GM12865 (cell line): ENCODE measurements around the gene CHST13.
"Not testable (repeated sequence)": the region's sequence is repeated elsewhere in the genome, so short reads cannot be mapped to it uniquely, and the experiment has no call there.

ENCODE experiments used
- DNase-seq: peaks from one replicate; pipeline ENCODE4 v3.0.0; 2010; ENCODE audit warnings: low read depth
- H3K4me3 ChIP-seq: 2 replicates; pipeline ENCODE4 v1.5.1; 2011; ENCODE audit warnings: mild to moderate bottlenecking, low read depth, low read length, control low read depth
- TF ChIP-seq, protein P1 (sequence below): IDR thresholded peaks from 2 replicates; pipeline ENCODE4 v1.5.1; 2011; ENCODE audit warnings: low read length, control low read depth, low read depth, inconsistent platforms; ENCODE audit not compliant: insufficient read depth; ENCODE audit errors: missing control alignments

The CHST13 gene

DNA sequence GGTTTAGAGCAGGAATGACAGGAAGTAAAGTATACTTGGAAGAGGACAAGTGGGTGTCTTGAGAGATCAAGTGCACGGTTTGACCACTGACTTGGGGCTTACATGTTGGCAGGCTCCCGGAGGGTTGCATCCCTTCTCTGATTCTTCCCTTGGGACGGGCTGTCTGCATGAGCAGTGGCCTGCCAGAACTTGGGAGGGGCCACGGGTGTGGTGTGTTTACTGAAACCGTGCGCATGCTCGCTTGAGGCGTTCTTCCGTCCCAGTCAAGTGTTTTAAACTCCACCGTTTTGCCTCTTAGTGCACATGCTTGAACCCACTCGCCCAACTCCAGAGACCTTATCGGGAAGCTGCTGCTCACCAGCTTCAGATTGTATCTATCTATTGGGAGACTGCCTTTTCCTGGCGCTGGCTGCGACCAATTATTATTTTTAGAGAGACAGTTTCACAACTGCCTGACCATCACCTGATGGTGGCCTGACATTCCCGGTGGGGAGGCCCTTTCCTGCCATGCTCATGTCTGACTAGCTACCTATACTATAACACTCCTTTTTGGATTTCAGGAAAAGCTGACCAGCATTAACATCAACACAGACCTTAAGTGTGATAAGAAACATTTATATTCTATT is 49.6 kb downstream of the CHST13 start:
- DNase-seq, result no peak
- TF ChIP-seq, protein P1, sequence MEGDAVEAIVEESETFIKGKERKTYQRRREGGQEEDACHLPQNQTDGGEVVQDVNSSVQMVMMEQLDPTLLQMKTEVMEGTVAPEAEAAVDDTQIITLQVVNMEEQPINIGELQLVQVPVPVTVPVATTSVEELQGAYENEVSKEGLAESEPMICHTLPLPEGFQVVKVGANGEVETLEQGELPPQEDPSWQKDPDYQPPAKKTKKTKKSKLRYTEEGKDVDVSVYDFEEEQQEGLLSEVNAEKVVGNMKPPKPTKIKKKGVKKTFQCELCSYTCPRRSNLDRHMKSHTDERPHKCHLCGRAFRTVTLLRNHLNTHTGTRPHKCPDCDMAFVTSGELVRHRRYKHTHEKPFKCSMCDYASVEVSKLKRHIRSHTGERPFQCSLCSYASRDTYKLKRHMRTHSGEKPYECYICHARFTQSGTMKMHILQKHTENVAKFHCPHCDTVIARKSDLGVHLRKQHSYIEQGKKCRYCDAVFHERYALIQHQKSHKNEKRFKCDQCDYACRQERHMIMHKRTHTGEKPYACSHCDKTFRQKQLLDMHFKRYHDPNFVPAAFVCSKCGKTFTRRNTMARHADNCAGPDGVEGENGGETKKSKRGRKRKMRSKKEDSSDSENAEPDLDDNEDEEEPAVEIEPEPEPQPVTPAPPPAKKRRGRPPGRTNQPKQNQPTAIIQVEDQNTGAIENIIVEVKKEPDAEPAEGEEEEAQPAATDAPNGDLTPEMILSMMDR, result no peak
- H3K4me3 ChIP-seq, result no peak overlapping the region

DNA sequence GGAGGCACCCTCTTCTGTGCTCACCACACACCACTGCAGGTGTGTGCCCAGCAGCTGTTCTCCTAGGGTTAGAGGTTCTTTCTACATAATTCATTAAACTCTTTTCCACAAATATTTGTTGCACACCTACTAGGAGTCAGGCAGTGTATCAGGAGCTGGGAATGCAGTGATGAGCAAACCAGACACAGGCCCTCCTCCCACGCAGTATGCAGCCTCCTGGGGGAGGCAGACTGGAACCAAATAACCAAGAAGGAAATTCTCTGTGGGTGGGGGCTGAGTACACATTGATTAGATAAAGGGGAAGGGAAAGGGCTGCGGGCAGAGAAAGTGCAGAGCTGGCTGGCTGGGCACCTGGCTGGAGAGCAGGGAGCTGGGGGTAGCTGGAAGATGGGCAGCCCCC is 53.3 kb downstream of the CHST13 start:
- TF ChIP-seq, protein P1, result no peak
- H3K4me3 ChIP-seq, result no peak overlapping the region
- no peak for DNase-seq

DNA sequence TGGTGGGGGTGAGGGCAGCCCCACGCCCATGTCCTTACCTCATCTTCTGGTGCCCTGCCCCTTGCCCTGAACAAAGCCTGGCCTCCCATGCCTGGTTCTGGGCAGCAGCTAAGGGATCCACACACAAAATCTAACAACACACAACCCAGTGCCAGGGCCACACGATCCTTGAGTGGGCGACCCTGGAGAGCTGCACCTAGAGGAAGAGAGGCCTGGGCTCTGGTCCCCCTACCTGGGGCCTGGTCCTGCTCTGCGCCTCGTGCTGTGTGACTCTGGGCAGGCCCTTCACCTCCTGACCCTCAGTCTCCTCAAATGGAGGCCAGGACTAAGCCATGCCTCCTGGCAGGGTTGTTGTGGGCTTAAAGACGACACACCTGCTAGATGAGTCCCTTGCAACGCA is 54.7 kb downstream of the CHST13 start:
- DNase-seq, result no peak
- H3K4me3 ChIP-seq, result no peak overlapping the region
- TF ChIP-seq, protein P1, result no peak

DNA sequence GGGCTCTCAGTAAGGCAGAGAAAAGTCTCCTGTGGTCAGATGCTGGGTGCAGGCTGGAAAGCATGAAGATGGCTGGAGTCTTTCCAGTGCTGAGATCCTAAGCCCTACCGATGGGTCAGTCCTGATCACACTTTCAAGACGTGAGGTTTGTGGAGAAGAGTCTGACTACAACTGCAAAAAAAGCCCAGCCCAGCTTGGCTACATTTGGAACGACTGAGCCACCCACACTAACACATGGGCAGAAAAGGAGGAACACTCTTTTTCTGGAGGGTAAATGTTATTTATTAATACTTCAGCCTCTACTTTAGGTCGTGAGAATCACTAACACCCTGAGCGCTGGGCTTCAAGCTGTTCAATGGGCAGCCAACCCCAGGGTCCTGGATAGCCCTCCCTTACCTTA is 56.8 kb downstream of the CHST13 start:
- TF ChIP-seq, protein P1, result no peak
- DNase-seq, result no peak
- no peak overlapping the region for H3K4me3 ChIP-seq

DNA sequence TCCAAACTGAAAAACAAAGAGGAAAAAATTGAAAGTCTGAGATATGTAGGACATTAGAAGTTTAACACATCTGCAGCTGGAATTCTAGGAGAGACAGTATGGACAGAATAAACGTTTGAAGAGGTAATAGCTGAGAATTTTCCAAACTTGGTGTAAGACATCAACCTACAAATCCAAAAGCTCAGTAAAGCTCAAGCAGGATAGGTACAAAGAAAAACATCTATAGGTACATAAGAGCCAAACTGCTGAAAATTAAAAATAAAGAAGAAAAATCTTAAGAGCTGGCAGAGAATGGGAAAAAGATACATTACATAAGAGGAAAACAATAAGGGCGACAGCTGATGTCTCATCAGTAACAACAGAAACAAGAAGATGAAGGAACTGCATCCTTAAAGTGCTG is 57.6 kb downstream of the CHST13 start:
- DNase-seq, result no peak
- TF ChIP-seq, protein P1, result no peak
- H3K4me3 ChIP-seq, result no peak overlapping the region

DNA sequence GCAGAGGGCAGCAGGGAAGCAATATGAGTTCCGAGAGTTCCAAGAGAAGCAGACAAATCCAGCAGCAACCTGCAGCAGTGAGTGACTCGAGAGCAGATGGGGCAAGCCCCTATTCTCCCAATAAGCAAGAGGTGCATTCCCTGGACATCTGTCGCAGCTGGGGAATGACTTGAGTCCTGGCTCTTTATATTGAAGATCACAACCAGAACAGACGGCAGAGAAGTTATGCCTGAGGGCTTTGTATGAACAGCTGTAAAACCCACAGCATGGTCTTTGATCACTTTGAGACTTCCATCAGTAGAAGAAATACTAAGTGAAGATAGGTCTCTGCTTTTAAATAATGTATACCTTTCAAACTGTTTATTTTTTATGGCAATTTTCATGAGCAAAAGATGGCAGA is 58.4 kb downstream of the CHST13 start:
- H3K4me3 ChIP-seq, result no peak overlapping the region
- TF ChIP-seq, protein P1, result no peak
- no peak for DNase-seq

DNA sequence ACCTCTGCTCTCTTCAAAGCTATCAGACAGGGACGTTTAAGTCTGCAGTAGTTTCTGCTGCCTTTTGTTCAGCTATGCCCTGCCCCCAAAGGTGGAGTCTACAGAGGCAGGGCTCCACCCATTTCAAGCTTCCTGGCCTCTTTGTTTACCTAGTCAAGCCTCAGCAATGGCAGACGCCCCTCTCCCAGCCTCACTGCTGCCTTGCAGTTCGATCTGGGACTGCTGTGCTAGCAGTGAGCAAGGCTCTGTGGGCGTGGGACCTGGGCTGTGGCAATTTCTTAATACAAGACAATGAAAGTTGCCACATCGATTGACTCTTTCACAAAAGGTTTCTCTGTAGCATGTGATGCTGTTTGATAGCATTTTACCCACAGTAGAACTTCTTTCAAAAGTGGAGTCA is 67.6 kb downstream of the CHST13 start:
- not testable (repeated sequence) for H3K4me3 ChIP-seq, DNase-seq
